ENCODE results near the gene DNAL4.
"Not testable (repeated sequence)": the region's sequence is repeated elsewhere in the genome, so short reads cannot be mapped to it uniquely, and the experiment has no call there.

The DNAL4 gene

DNA sequence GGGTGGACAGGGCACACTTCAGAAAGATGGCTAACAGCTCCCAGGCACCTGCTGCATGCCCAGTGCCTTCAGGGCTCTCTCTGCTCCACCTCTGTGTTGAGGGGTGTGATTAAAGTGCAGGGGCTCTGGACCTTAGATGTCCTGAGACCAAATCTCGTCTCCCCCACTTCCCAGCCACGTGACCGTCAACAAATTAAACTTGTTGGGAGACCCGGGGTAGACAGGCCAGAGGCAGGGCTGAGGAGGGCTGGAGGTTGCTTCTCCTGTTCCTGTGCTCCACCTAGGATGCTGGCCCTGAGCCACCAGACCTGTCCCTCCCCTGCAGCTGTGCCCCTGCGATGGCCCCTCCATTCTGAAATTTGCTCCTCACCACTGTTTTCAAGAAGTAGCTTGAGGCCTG lies 32.9 kb upstream of the DNAL4 start:
- DNase-seq: no peak

DNA sequence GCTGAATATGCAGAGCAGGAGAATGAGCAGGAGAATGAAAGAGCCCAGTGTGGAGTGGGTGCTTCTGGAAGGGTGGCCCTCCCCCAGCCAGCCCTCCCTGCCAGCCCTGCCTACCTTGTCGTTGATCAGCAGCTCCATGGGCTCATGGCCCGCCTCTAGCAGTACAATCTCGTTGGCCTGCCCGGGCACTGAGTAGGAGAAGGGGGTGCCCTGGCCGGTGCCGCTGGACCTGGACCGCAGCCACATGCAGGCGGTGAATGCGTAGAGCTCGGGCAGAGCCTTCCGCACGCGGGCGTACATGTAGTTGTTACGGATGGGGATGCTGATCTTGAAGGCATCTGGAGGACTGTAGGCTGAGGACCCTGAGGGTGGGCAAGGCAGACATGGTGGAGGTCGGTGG lies 32.4 kb upstream of the DNAL4 start:
- DNase-seq: no peak

DNA sequence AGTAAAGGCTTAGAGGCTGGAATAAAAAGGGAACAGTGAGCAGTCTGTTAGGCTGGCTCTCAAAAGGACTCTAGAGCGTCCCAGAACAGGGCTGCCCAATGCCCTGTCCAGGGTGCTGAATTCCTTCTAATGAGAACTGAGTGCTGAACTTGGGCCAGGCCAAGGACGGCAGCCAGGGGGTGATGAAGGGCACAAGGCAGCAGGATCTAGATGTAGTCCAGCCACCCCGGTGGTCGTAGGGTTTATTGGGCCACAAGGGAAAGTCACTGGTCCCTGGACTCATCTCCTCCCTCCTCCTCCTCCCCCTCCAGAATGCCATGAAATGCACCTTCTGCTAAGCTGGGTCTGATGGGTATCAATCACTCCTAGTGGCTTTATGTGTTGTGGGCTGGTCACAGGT lies 30.6 kb upstream of the DNAL4 start:
- no peak for DNase-seq

DNA sequence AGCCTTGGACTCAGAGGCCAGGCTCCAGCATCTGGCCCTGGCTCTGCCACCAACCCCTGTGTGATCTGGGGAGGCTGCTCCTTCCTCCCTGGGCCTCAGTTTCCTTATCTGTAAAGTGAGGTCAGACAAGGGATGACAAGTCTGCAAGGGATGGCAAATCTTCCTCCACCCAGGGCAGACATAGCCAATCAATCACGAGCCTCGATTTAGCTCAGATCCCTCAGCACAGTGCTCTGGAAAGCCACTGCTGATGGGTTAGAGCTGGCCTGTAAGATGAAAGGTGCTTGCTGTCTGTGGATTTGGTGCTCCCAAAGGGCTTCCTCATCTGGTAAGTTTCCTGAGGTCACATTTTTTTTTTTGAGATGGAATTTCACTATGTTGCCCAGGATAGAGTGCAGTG lies 29.7 kb upstream of the DNAL4 start:
- DNase-seq: no peak

DNA sequence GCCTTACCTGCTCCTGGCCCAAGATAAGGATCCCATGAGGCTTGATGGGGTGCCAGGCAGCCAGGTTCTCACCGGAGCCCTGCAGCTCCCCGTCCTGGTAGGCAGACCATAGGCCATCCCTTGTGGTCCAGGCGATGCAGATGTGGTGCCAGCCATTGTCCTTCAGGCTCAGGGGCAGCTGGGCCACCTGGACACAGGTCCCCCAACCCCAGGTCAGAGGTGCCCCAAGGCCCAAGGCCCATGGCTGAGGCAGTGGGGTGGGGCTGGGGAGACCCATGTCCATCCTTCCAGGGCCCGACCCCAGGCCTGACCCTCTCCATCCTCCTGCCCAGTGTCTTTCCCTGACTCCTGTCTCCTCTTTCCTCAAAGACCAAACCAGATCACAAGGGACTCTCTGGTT lies 29.1 kb upstream of the DNAL4 start:
- DNase-seq: no peak

DNA sequence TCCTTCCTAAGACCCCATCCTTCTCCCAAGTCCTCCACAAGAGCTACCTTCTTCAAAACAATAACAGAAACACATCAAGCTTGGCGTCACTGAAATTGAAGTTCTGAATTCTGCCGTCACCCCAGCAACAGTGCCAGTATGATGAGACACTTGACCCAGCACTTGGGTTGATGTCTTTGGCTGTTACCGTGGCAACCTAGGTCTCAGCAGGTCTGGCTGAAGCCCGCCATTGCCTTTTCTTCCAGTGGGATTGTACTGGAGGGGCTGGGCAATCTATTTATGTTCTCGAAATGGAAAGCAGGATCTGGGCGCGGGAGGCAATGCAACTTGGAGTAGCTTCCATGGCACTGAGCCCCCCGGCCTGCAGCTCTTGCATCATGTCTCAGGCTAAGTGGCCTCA lies 26.1 kb upstream of the DNAL4 start:
- no peak for DNase-seq

DNA sequence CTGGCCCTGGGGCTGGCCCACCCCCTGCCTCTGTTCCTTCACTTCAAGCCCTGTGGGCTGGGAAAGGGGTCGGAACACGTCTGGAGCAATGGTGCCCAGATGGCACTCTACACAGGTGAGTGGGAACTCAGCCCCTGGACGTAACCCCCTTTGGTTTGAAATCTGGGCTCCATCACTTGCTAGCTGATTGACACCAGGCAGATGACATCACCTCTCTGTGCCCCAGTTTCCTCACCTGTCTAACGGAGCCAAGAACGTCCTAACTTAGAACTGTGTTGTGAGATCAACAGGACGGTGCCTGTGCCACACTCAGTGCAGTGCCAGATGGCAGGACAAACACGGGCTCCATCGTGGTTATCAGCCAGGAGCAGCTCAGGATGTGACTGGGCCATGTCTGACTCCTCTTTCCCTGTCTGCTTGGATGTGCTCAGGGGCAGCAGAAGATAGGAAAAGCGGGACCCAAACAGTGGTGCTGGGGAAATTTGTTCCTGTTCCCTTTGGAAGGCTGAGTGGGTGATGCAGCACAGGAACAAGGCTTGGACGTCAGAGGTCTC lies 25.5 kb upstream of the DNAL4 start:
- no peak for DNase-seq

DNA sequence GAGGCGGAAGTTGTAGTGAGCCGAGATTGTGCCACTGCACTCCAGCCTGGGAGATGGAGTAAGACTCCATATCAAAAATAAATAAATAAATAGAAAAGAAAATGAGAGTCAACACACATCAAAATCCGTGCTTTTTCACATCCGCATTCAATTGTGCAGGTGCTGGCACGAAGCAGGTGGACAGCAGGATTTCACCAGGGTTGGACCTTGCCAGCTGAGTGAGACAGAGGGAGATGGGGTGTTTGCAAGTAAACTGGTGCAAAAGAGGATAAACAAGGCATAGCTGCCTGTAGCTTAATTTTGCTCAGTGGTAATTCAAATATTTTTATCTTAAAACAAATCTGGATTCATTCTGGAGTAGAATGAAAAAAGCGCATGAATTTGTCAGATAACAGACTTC lies 23.3 kb upstream of the DNAL4 start:
- no peak for DNase-seq

DNA sequence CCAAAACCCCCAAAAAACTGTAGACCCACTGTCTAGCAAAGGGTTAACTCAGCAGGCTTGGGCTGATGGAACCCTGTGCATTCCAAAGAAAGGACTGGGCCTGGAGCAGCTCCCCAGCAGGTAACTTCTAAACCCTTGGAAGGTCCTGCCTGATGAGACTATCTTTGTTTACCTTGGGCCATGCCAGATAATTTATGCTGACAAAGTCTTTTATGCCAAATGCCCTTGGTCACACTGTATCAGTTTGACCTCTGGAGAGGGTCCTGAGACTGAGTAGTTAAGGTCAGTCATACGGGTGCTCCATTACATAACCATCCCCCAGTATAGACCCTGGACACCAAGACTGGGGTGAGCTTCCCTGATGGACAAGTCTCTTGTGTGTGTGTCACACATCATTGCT lies 21.9 kb upstream of the DNAL4 start:
- no peak for DNase-seq

DNA sequence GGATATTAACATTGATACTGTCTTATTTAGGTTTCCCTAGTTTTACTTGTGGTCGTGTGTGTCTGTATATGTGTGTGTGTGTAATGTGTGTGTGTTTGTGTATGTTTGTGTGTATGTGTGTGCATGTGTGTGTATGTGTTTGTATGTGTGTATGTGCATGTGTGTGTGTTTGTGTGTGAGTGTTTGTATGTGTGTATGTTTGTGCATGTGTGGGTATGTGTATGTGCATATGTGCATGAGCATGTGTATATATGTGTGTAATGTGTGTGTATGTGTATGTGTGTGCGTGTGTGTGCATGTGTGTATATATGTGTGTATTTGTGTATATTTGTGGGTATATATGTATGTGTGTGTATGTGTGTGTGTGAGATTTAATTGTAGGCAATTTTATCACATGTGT lies 17.3 kb upstream of the DNAL4 start:
- no peak for DNase-seq

DNA sequence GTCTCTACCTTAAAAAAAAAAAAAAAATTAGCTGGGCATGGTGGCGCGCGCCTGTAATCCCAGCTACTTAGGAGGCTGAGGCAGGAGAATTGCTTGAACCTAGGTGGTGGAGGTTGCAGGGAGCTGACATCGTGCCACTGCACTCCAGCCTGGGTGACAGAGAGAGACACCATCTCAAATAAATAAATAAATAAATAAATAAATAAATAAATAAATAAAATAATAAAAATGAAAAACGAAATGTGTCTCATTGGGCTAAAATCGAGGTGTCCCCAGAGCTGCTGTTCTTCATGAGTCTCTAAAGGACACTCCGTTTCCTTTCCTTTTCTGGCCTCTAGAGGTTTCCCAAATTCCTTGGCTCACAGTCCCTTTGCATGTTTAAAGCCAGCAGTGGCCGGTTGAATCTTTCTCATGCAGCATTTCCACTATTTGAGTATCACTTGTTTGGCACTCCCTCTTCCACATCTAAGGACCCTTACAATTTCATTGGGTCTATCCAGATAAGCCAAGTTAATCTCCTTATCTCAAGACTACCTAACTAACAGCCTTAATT lies 11.2 kb upstream of the DNAL4 start:
- DNase-seq: not testable (repeated sequence)

DNA sequence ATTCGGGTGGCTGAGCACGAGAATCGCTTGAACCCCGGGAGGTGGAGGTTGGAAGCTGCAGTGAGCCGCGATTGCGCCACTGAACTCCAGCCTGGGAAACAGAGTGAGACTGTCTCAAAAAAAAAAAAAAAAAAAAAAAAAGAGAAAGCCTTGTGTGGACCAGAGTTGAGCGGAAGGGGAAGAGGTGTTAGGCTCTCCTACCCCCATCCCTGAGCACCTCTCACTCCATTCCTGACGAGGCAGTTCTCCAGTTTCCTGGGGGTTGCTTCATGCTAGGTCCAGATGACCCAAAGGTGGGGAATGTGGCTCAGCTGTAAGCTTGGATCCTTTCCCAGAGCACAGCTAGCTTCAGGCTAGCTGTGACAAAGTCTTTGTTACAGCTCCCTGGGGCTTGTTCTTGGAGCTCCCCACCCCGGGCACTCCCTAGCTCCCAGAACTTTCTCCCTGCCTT lies 8.8 kb upstream of the DNAL4 start:
- no peak for DNase-seq

DNA sequence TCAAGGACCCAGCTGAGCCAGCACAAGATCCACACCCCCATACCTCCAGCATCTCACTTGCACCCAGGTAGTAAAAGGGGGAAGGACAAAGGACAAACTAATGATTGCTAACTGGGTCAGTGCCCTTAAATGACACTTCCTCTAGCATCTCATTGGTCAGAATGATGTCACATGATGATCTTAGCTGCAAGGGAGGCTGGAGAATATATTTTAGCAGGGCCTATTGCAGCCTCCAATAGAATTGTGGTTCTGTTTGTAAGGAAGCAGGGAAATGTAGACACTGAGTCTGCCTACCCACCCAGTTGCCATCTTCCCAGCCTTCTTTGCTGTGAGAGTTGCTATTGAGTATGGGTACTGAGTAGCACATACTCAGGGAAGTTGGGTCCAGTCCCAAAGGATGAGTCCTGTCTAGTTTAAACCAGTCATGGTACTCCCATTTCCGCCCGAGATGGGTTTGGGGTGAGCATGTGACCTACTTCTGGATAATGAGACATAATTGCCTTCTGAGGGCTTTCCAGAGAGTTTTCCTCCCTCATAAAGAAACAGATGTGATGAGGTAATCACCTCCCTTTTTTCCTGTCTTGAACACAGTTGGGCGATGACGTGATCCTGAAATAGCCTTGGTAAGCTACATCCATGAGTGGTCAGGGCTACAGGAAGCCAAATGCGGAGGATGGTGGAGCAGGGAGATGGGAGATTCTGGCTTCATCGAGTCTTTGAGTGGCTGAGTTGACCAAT lies 5.5 kb upstream of the DNAL4 start:
- DNase-seq: no peak

DNA sequence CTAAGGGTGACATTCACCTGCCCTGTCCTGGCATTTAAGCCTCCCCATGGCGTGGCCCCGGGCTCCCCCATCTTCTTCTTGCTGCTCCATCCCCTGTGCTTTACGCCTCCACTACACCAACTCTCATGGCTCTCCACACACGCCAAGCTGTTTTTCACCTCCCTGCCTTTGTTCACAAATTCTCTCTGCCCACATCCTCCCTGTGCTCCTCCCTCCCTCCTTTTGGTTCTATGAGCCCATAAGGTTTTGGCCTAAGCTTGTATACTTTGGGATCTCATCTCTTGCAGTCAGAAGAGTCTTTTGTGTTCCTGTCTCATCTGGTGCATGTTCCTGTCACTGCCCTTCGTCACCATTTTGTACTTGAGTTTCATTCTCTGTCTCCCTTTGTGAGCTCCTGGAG lies 4.6 kb upstream of the DNAL4 start:
- DNase-seq: no peak

DNA sequence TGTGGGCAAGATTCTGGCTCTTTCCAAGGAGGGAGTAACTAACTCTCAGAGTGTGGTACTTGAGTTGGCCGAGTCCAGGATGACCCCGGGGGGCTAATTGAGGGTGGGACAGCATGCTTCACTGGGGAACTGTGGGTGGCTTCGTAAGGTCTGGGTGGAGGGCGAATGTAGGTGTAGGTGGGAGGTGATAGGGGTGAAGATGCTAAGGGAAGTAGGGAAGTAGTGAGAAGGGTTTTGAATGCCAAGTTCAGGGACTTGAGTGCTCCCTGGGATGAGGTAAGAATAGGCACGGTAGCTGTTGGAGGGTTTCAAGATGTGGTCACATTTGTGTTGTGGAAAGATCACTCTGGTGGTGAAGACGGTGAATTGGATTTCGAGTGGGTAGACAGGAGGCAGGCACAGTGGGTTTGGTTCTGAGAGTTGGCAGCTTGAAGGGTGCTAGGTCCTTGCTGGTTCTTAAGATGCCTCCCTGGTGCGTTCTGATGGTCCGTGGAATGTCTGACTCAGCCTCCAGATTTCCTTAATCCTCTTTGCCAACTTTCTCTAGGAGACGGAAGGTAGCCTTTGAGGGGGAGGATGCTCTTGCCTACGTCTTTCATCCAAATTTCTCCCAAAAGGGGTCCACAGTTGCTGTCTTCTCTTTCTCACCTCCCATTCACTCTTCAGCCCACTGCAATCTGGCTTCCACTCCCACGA lies 2.5 kb upstream of the DNAL4 start:
- no peak for DNase-seq

DNA sequence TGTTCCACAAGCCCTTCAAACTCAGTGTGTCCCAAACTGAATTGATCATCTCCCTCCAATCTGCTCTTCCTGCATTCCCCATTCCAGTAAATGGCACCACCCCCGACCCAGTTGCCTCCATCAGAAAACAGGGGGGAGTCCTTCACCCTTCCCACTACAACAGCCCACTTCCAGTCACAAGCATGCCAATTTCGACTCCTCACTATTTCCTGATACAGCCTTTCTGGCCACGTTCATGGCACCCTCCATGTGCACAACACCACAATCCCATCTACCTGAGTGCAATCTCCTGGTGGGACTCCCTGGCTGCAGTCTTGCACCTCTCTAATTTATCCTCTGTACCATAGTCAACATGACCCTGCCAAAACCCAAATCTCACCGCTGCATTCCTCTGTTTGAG lies 1.6 kb upstream of the DNAL4 start:
- no peak for DNase-seq

DNA sequence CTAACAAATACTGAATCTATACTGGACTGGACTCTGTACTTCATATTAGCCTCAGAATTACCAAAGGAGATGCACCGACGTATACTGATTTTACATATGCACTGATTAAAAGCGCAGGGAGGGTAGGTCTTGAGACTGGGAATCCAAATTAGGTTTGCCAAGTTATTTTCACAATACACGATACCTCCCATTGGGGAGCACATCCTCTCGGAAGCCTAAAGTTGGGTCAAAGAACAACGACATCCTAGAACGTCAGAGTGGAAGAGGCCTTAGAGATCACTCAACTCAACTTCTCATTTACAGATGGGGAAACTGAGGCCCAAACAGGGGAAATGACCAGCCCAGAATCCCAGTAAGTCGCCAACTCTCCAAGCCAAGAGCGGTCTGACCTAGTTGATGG lies 626 bp downstream of the DNAL4 start:
- no peak for DNase-seq

DNA sequence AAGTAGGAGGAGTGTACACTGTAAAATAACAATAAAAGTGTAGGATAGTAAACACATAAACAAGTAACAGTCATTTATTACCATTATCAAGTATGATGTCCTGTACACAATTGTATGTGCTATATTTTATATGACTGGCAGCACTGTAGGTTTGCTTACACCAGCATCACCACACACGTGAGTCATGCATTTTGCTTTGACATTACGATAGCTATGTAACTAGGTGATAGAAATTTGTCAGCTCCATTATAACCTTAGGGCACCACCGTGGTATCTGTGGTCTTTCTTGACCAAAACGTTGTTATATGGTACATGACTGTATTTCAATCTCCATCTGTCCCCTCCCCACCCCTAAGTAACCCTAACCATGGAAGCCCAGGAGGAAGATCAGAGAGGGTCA lies 1.1 kb downstream of the DNAL4 start:
- DNase-seq: no peak

DNA sequence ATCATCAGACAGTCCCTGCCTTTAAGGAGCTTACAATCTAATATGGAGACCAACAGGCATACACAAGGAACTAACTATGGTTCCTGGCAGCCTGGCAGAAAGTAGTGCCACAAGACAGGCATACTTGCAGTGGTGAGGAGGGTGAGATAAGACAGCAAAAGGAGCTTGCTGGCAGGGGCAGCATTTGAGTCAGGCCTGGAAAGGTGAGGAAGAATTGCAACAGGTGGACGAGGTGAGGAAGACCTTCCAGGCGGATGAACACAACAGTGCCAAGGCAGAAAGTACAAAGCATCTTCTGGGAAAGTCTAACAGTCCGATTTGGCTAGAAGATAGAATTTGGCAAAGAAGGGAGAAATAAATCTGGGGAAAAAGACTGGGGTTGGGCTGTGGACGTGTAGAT lies 4.3 kb downstream of the DNAL4 start:
- no peak for DNase-seq

DNA sequence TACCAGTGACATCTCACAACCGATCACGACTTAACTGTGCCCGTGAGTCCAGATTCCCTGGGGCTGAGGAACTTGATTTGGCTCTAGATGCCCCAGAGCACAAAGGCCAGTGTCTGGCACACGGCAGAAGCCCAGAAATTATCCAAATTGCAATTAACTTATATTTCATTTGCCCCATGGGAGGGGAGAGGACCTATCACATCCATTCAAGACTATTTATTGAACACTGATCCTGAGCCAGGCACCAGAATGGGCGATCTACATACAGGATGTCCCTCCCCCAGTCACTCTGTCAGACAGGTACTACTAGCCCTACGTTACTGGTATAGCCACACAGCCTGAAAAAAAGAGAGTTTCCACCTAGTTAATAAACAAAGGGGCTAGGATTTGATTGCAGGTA lies 5.1 kb downstream of the DNAL4 start:
- DNase-seq: no peak

DNA sequence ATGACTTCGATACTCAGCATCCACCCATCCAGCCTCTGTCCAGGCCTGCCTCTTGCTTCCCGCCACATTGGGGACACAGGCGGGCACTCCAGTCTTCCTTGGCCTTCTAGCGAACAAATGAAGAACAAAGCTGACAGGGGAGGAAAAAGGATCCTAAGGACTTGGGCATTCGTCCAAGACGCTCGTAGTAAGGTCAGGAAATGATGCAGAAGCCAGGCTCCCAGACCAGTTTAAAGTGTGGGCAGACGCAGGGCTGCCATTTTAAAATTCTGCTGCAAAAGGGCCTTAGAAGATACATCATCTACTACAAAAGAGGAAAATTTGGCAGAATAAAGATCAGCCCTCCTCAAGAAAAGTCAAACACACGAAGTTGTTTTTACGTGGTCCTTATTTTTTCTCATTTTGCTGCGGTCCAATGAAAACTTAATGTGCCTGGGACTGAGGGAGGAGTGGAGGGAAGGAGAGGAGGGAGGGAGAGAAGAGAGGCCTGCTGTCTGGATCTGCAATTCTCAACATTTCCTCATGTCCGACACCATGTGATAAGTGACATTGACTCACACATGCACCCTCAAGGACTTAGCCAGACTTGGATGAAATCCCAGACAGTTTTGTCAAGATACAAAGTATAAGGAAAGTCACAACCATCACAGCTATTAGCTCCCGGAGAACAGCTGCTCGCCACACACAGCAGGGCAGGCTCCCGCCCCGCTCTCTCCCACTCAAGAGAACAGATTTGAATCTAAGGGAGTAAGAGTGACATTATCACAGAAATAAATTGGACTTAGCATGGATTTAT lies 5.7 kb downstream of the DNAL4 start:
- DNase-seq: no peak

DNA sequence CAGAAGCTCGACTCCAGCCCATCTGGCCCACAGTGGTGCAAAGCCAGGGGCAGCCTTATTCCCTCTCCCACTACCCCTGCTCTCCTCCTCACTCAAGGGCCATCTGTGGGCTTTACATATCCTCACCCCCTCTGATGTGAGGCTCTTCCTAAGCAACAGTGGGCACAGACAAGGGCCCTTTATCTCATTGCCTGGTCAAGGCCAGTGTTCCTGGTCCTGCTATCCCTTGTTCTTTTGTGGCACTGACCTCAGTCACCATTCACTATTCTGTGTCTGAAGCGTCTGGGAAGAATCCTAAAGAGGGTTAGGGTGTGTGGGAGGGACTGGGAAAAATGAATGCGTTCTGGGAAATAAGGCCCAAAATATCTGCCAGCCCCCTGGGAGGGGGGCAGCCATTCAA lies 7.3 kb downstream of the DNAL4 start:
- DNase-seq: no peak

DNA sequence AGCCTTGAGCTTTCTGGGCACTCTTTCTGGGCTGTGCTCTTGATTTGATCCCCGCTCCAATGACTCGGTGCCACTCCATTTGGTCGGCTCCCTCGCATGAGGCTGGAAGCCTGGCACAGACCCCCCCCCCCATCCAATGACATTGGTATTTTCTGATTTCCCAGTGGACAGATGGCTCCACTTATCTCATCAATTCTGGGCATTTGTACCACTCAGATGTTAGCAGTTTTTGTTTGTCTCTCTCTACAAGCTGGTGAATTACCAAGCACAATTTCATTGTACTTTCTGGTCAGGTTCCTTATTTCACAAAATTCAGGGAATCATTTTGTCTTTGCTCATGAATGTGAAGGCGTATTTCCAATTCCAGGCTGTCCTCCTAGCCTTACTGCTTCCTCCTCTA lies 9.1 kb downstream of the DNAL4 start:
- DNase-seq: no peak

Measured in NCI-H146 (cell line).